Right lung (tissue), 5 donors: Measurements from ENCODE around the gene ADAMTS18. TPM values are rescaled to one million over a fixed set of nuclear protein-coding genes. Genes with fewer than 3 reads are reported as not detected.

Experiments used
- DNase-seq, 2 donors: peaks; one replicate each; pipeline ENCODE4 v3.0.0-alpha.2; 2013
- polyA plus RNA-seq, 5 donors: library from polyadenylated mRNA; unstranded; fragments of 120-200 nt; gene quantifications; one replicate each; pipeline versions ENCODE4 v1.2.1 to v1.2.3, GENCODE V29; 2013; ENCODE audit warnings: inconsistent platforms in 1 of 5, low replicate concordance in 1 of 5; ENCODE audit not compliant: insufficient read length in 5 of 5, insufficient read depth in 1 of 5

The ADAMTS18 gene
- polyA plus RNA-seq, 5 donors: 2.1 to 3.4 (median 3.0) TPM

- no peak for DNase-seq
These were observed 104.3 kb downstream of the ADAMTS18 start for GRCh38 chr16:77330332-77331042.

GRCh38 chr16:77328768-77329167 lies 106.1 kb downstream of the ADAMTS18 start:
- no peak for DNase-seq

- no peak for DNase-seq
These were observed 106.6 kb downstream of the ADAMTS18 start for GRCh38 chr16:77328274-77328673.

GRCh38 chr16:77327717-77328116 lies 107.1 kb downstream of the ADAMTS18 start:
- no peak for DNase-seq

GRCh38 chr16:77324729-77325128 lies 110.1 kb downstream of the ADAMTS18 start:
- no peak for DNase-seq

- DNase-seq: no peak
These were observed 111.1 kb downstream of the ADAMTS18 start for GRCh38 chr16:77323695-77324094.

- DNase-seq: no peak
These were observed 112.1 kb downstream of the ADAMTS18 start for GRCh38 chr16:77322757-77323156.

- DNase-seq: no peak
These were observed 117.8 kb downstream of the ADAMTS18 start for GRCh38 chr16:77317059-77317458.

- no peak for DNase-seq
These were observed 124.0 kb downstream of the ADAMTS18 start for GRCh38 chr16:77310877-77311276.

GRCh38 chr16:77308163-77308561 lies 126.7 kb downstream of the ADAMTS18 start:
- DNase-seq: no peak

- no peak for DNase-seq
These were observed 127.2 kb downstream of the ADAMTS18 start for GRCh38 chr16:77307426-77308162.

GRCh38 chr16:77306075-77306474 lies 128.8 kb downstream of the ADAMTS18 start:
- no peak for DNase-seq

- DNase-seq: no peak
These were observed 130.0 kb downstream of the ADAMTS18 start for GRCh38 chr16:77304877-77305276.

- DNase-seq: no peak
These were observed 130.7 kb downstream of the ADAMTS18 start for GRCh38 chr16:77304134-77304533.

GRCh38 chr16:77302674-77303073 lies 132.2 kb downstream of the ADAMTS18 start:
- no peak for DNase-seq

GRCh38 chr16:77302249-77302648 lies 132.6 kb downstream of the ADAMTS18 start:
- no peak for DNase-seq

- no peak for DNase-seq
These were observed 134.6 kb downstream of the ADAMTS18 start for GRCh38 chr16:77300256-77300655.

- DNase-seq: no peak
These were observed 135.4 kb downstream of the ADAMTS18 start for GRCh38 chr16:77299395-77299794.

GRCh38 chr16:77298418-77299360 lies 136.1 kb downstream of the ADAMTS18 start:
- no peak for DNase-seq

- DNase-seq: no peak
These were observed 136.8 kb downstream of the ADAMTS18 start for GRCh38 chr16:77297996-77298395.

GRCh38 chr16:77295896-77296295 lies 138.9 kb downstream of the ADAMTS18 start:
- no peak for DNase-seq

GRCh38 chr16:77290451-77291115 lies 144.3 kb downstream of the ADAMTS18 start:
- DNase-seq: peak; percentile 24 to 62
